ENCODE results near the gene KCNJ5.

KCNJ5 gene

GRCh38 chr11:128943428-128943976 is 52.3 kb downstream of the KCNJ5 start:
- H3K4me3 Mint-ChIP-seq, result no peak overlapping the region
- peaks cover 38 to 65% of the 10 kb centered on the region in 2 donors for H3K27me3 Mint-ChIP-seq
- H3K9me3 Mint-ChIP-seq, result no peaks in the 10 kb centered on the region
- no peaks in the 10 kb centered on the region for H3K4me1 Mint-ChIP-seq
- DNase-seq (no peak), ATAC-seq (replicated peaks) (no peak)
- no peaks in the 10 kb centered on the region for H3K36me3 Mint-ChIP-seq
- H3K27ac Mint-ChIP-seq, result no peak overlapping the region

DNA sequence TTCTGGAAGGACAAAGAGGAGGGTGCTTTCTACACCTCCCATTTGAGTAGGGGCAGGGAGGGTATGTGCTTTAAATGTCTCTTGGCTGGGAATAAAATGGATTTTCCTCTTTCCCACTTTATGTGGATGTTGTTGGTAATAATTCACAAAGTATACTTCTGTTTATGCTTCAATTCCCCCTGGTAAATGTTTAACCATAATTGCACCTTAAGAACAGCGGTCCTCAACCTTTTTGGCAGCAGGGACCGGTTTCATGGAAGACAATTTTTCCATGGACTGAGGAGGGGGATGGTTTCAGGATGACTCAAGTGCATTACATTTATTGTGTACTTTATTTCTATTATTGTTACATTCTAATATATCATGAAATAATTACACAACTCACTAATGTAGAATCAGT is 55.5 kb downstream of the KCNJ5 start:
- Mint-ChIP-seq H3K4me1 (no peaks in the 10 kb centered on the region), H3K36me3 (no peaks in the 10 kb centered on the region), H3K27ac (no peak overlapping the region), H3K27me3 (peaks cover 42 to 65% of the 10 kb centered on the region in 2 donors), H3K4me3 (no peak overlapping the region), H3K9me3 (no peaks in the 10 kb centered on the region)
- DNase-seq, result no peak
- ATAC-seq (replicated peaks), result no peak

- no peak for ATAC-seq (replicated peaks)
- Mint-ChIP-seq H3K4me1 (no peaks in the 10 kb centered on the region), H3K27ac (no peak overlapping the region), H3K9me3 (no peaks in the 10 kb centered on the region), H3K36me3 (no peaks in the 10 kb centered on the region), H3K27me3 (peaks cover 36 to 56% of the 10 kb centered on the region in 2 donors), H3K4me3 (no peak overlapping the region)
- DNase-seq, result no peak
Measured at GRCh38 chr11:128947773-128948172, 56.6 kb downstream of the KCNJ5 start.

- ATAC-seq (replicated peaks) (no peak), DNase-seq (no peak)
- H3K36me3 Mint-ChIP-seq, result no peaks in the 10 kb centered on the region
- no peaks in the 10 kb centered on the region for H3K4me1 Mint-ChIP-seq
- H3K27ac Mint-ChIP-seq, result no peak overlapping the region
- peaks cover 35 to 59% of the 10 kb centered on the region in 2 donors for H3K27me3 Mint-ChIP-seq
- H3K4me3 Mint-ChIP-seq, result no peak overlapping the region
- H3K9me3 Mint-ChIP-seq, result no peaks in the 10 kb centered on the region
Measured at GRCh38 chr11:128948583-128948982, 57.4 kb downstream of the KCNJ5 start.

GRCh38 chr11:128949791-128950454 is 58.8 kb downstream of the KCNJ5 start:
- DNase-seq, result no peak
- Mint-ChIP-seq H3K4me1 (peaks cover 0 to under 1% of the 10 kb centered on the region in 2 donors), H3K9me3 (no peaks in the 10 kb centered on the region), H3K27me3 (peaks cover 27 to 47% of the 10 kb centered on the region in 2 donors), H3K36me3 (no peaks in the 10 kb centered on the region), H3K4me3 (no peak overlapping the region), H3K27ac (no peak overlapping the region)
- ATAC-seq (replicated peaks), result no peak

DNA sequence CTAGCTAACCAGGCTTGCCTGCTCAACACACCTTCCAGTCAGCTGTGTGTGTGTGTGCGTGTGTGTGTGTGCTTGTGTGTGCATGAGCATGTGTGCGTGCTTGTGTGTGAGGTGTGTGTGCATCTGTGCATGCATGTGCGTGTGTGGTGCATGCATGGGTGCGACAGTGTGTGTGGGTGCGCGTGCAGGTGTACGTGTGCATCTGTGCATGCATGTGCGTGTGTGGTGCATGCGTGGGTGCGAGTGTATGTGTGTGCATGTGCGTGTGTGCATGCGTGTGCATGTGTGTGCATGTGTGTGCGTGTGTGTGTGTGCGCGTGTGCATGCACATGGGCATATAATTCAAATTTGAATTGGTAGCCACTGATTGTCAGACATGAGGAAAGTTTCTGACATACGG is 62.0 kb downstream of the KCNJ5 start:
- Mint-ChIP-seq H3K4me1 (peaks cover 0 to 3% of the 10 kb centered on the region in 2 donors), H3K27ac (no peak overlapping the region), H3K9me3 (no peaks in the 10 kb centered on the region), H3K4me3 (no peak overlapping the region), H3K36me3 (no peaks in the 10 kb centered on the region), H3K27me3 (peaks cover 35 to 48% of the 10 kb centered on the region in 2 donors)
- no peak for ATAC-seq (replicated peaks)
- no peak for DNase-seq

DNA sequence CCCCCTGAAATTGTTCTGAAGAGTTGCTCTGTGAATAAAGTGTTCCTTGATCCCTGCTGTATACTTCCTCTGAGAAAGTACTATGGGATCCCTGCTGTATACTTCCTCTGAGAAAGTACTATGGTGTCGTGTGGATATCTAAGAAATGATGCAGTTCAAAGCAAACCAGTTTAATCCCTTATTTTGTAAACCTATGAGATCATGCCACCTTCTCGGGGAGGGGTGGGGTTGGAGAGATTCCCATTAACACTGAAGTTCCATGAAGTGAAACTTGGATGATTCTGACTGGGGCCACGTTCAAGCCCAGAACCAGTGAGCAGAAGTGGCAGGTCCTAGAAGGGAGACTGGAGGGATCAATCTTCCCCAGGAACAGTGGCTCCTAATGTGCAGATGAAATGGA is 64.5 kb downstream of the KCNJ5 start:
- no peak overlapping the region for H3K27ac Mint-ChIP-seq
- no peaks in the 10 kb centered on the region for H3K9me3 Mint-ChIP-seq
- peaks cover 0 to 3% of the 10 kb centered on the region in 2 donors for H3K4me1 Mint-ChIP-seq
- H3K27me3 Mint-ChIP-seq, result peaks cover 26 to 34% of the 10 kb centered on the region in 2 donors
- DNase-seq (no peak), ATAC-seq (replicated peaks) (no peak)
- no peak overlapping the region for H3K4me3 Mint-ChIP-seq
- H3K36me3 Mint-ChIP-seq, result no peaks in the 10 kb centered on the region

DNA sequence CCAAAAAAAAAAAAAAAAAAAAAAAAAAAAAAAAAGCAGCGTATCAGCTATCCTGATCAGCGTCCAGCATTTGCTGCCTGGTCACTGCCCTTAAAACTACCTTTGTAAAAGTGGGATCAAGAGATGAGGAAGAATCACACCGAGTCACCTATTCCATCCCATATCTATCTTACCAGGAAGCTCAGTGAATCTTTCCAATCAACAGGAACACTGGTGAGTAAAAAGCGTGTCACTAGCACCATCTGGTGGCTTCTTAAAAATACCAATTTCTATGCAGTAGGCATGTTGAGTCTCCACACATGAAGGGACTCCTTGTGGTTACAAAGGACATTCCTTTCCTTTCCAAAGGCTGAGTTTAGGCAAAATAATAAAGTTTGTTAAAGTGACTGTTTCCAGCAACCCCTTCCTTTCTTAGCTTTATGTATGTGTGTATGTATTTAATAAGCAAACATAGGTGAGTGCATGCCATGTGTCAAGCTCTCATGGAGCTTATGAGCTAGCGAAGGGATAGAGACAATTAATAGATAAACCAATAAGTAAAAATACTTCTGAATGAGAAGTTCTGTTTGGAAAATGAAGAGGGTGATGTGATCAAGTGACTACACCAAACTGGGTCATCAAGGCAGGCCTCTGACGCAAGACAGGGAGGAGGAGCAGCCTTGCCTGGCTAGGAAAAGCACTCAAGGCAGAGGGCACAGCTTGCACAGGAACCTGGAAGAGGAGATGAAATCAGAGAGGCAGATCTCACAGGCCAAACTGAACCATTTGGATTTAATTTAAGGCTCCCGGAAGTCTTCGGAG is 65.4 kb downstream of the KCNJ5 start:
- Mint-ChIP-seq H3K4me1 (peaks cover 0 to 3% of the 10 kb centered on the region in 2 donors), H3K4me3 (peak overlapping the region in 1 of 2 donors; percentile 27), H3K27me3 (peaks cover 22 to 30% of the 10 kb centered on the region in 2 donors), H3K36me3 (no peaks in the 10 kb centered on the region), H3K9me3 (no peaks in the 10 kb centered on the region), H3K27ac (no peak overlapping the region)
- ATAC-seq (replicated peaks) (peak; percentile 50 to 70), DNase-seq (peak; percentile 9)

- H3K36me3 Mint-ChIP-seq, result no peaks in the 10 kb centered on the region
- H3K27ac Mint-ChIP-seq, result no peak overlapping the region
- H3K4me3 Mint-ChIP-seq, result no peak overlapping the region
- H3K27me3 Mint-ChIP-seq, result peaks cover 21 to 30% of the 10 kb centered on the region in 2 donors
- peaks cover 0 to 3% of the 10 kb centered on the region in 2 donors for H3K4me1 Mint-ChIP-seq
- no peaks in the 10 kb centered on the region for H3K9me3 Mint-ChIP-seq
- no peak for DNase-seq
- no peak for ATAC-seq (replicated peaks)
Measured at GRCh38 chr11:128957202-128957482, 66.0 kb downstream of the KCNJ5 start.

DNA sequence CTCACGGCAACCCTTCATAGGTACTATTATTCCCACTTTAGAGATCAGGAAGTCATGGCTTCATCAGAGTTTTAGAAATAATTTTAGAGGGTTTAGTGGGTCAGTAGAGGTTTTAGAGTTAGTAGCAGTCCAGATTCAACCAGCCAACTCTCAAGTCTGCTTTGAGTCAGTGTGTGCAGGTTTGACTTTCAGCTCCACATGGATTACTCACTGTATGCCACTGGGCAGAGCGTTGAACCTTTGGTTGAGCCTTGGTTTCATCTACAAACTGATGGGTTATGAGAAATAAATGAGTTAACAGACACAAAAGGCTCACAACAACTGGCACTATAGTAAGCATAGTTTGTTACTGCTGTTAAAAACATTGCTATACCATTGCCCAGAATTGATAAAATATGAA is 70.5 kb downstream of the KCNJ5 start:
- no peak overlapping the region for H3K4me3 Mint-ChIP-seq
- DNase-seq (no peak), ATAC-seq (replicated peaks) (no peak)
- H3K27ac Mint-ChIP-seq, result no peak overlapping the region
- H3K9me3 Mint-ChIP-seq, result no peaks in the 10 kb centered on the region
- peaks cover 10 to 14% of the 10 kb centered on the region in 2 donors for H3K4me1 Mint-ChIP-seq
- H3K36me3 Mint-ChIP-seq, result no peaks in the 10 kb centered on the region
- peaks cover 7 to 8% of the 10 kb centered on the region in 2 donors for H3K27me3 Mint-ChIP-seq

- ATAC-seq (replicated peaks), result no peak
- Mint-ChIP-seq H3K27ac (no peak overlapping the region), H3K4me3 (no peak overlapping the region)
Measured at GRCh38 chr11:128962896-128963295, 71.7 kb downstream of the KCNJ5 start.

GRCh38 chr11:128963744-128964325 is 72.7 kb downstream of the KCNJ5 start:
- ATAC-seq (replicated peaks) (no peak), DNase-seq (no peak)
- H3K27me3 Mint-ChIP-seq, result no peaks in the 10 kb centered on the region
- H3K36me3 Mint-ChIP-seq, result peaks cover 3% of the 10 kb centered on the region in 2 donors
- H3K4me1 Mint-ChIP-seq, result peaks cover 10 to 14% of the 10 kb centered on the region in 2 donors
- H3K9me3 Mint-ChIP-seq, result no peaks in the 10 kb centered on the region
- no peak overlapping the region for H3K27ac Mint-ChIP-seq
- no peak overlapping the region for H3K4me3 Mint-ChIP-seq

More at GRCh38 chr11:128962896-128963295, 71.7 kb downstream of the KCNJ5 start:
- H3K36me3 Mint-ChIP-seq, result no peaks in the 10 kb centered on the region
- no peak for DNase-seq
- H3K27me3 Mint-ChIP-seq, result no peaks in the 10 kb centered on the region
- H3K4me1 Mint-ChIP-seq, result peaks cover 10 to 14% of the 10 kb centered on the region in 2 donors
- H3K9me3 Mint-ChIP-seq, result no peaks in the 10 kb centered on the region

GRCh38 chr11:128964463-128964930 is 73.3 kb downstream of the KCNJ5 start:
- Mint-ChIP-seq H3K27ac (peak overlapping the region; percentile 37), H3K4me3 (peak overlapping the region in 1 of 2 donors; percentile 5), H3K27me3 (no peaks in the 10 kb centered on the region), H3K36me3 (peaks cover 3% of the 10 kb centered on the region in 2 donors), H3K9me3 (no peaks in the 10 kb centered on the region), H3K4me1 (peaks cover 10 to 14% of the 10 kb centered on the region in 2 donors)
- no peak for DNase-seq
- ATAC-seq (replicated peaks), result no peak

DNA sequence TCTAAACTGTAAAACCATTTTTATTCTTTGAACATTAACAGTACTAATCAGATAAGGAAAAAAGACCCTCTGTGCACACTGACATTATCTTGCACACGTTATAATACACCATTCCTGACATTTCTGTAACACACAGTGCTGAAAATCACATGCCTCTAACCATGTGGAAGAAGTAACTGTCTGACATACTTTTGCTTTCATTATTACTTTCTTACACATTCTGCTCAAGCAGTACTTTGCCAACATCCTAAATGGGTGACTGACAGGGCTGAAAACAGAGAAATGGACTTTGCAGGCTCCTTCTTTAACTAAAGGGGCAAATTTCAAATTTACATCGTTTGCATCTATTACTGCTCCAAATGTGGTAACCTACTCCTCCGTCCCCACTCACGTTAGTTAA is 74.3 kb downstream of the KCNJ5 start:
- peaks cover 11% of the 10 kb centered on the region in 2 donors for H3K36me3 Mint-ChIP-seq
- H3K27ac Mint-ChIP-seq, result peak overlapping the region; percentile 44
- ATAC-seq (replicated peaks) (peak; percentile 91 to 93), DNase-seq (no peak)
- H3K27me3 Mint-ChIP-seq, result no peaks in the 10 kb centered on the region
- no peaks in the 10 kb centered on the region for H3K9me3 Mint-ChIP-seq
- H3K4me1 Mint-ChIP-seq, result peaks cover 10 to 14% of the 10 kb centered on the region in 2 donors
- H3K4me3 Mint-ChIP-seq, result peak overlapping the region in 1 of 2 donors; percentile 28

Data from stimulated activated naive B cell treated with anti-CD40 and anti-IgM and Interleukin-4, amounts not matched to agents 10 μg/mL and 1 μg/mL and 100 μg/mL, for 72 hours (primary cell).